HepG2 (cell line): Measurements from ENCODE around the gene HEATR1.

ENCODE experiments used
- ARNT ChIP-seq: fragments of 450-650 bp; IDR thresholded peaks from 2 replicates; pipeline ENCODE4 v1.6.1; 2017
- HDAC6 ChIP-seq: fragments of 200-600 bp; sonication (generic); IDR thresholded peaks from 2 replicates; pipeline ENCODE4 v1.7.0; 2017; ENCODE audit warnings: mild to moderate bottlenecking, antibody characterized with exemption, low read length, low read depth
- MYC ChIP-seq: sonication (generic); formaldehyde crosslinking; IDR thresholded peaks from 2 replicates; pipeline ENCODE4 v1.9.0; 2021; ENCODE audit warnings: missing genetic modification reagents, borderline replicate concordance
- NFATC3 ChIP-seq: sonication (generic); formaldehyde crosslinking; IDR thresholded peaks from 2 replicates; pipeline ENCODE4 v1.5.1; 2020; ENCODE audit warnings: mild to moderate bottlenecking, missing genetic modification reagents
- SMARCC2 ChIP-seq: fragments of 450-650 bp; IDR thresholded peaks from 2 replicates; pipeline ENCODE4 v1.6.1; 2017; ENCODE audit warnings: antibody characterized with exemption, mild to moderate bottlenecking
- SRF ChIP-seq: IDR thresholded peaks from 2 replicates; pipeline ENCODE4 v1.6.1; 2011; ENCODE audit warnings: mild to moderate bottlenecking, low read depth, low read length, moderate library complexity
- U2AF2 ChIP-seq: fragments of 200-400 bp; formaldehyde crosslinking; IDR thresholded peaks from 2 replicates; pipeline ENCODE4 v1.6.1; 2017; ENCODE audit warnings: low read depth, mild to moderate bottlenecking, low read length
- ZFP90 ChIP-seq: sonication (generic); formaldehyde crosslinking; IDR thresholded peaks from 2 replicates; pipeline ENCODE4 v1.8.0; 2022; ENCODE audit warnings: missing genetic modification reagents, mild to moderate bottlenecking, inconsistent platforms, borderline replicate concordance
- TF ChIP-seq, protein P1 (sequence below): sonication (generic); IDR thresholded peaks from 2 replicates; pipeline ENCODE4 v1.6.1; 2016; ENCODE audit warnings: low read depth, borderline replicate concordance

DNA sequence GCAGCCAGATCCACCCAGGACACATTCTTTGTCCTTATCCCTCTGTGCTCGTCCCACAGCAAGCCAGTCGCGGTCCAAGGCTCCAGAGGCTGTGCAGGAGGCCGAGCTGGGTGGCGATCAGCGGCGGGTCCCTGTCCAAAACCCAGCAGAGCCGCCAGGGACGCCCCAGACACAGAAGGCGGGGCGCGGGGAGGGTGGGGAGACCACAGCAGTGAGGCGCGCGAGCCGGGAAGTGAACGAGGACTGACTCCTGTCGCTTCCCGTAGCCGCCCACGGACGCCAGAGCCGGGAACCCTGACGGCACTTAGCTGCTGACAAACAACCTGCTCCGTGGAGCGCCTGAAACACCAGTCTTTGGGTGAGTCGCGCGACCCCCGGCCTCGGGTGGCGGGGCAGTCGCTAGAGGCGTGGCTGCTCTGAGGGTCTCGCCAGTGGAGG is 80.6 kb downstream of the HEATR1 start, which contains the start of gene LGALS8:
- TF ChIP-seq U2AF2 (no peak), HDAC6 (no peak), SRF (no peak), ARNT (no peak), SMARCC2 (no peak), NFATC3 (CRISPR knock-in tag) (no peak), ZFP90 (no peak), MYC (no peak)
- TF ChIP-seq, protein P1, sequence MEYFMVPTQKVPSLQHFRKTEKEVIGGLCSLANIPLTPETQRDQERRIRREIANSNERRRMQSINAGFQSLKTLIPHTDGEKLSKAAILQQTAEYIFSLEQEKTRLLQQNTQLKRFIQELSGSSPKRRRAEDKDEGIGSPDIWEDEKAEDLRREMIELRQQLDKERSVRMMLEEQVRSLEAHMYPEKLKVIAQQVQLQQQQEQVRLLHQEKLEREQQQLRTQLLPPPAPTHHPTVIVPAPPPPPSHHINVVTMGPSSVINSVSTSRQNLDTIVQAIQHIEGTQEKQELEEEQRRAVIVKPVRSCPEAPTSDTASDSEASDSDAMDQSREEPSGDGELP: no peak
